Aorta (tissue), 5 donors: ENCODE results near the gene KIF26B. TPM values are rescaled to one million over a fixed set of nuclear protein-coding genes. Genes with fewer than 3 reads are reported as not detected.

Experiments
- ATAC-seq: fragments of 200-7000 bp; cut with Tn5 transposase; one replicate; pipeline ENCODE4 v1.9.1; 2022; ENCODE audit warnings: moderate library complexity; ENCODE audit not compliant: low FRiP score
- DNase-seq, 2 donors: peaks; one replicate each; pipeline ENCODE4 v3.0.0-alpha.2; 2020
- H3K27ac ChIP-seq, 2 donors: one replicate each; pipeline ENCODE4 v1.5.1; 2013; ENCODE audit warnings: low read length in 2 of 2, mild to moderate bottlenecking in 2 of 2, moderate library complexity in 2 of 2, control low read depth in 1 of 2, inconsistent platforms in 1 of 2, low read depth in 1 of 2
- H3K27me3 ChIP-seq, 2 donors: one replicate each; pipeline ENCODE4 v1.6.1; 2013; ENCODE audit warnings: control low read depth in 1 of 2, low read length in 1 of 2, mild to moderate bottlenecking in 1 of 2, moderate library complexity in 1 of 2; ENCODE audit not compliant: insufficient read depth in 2 of 2, control insufficient read depth in 1 of 2
- H3K36me3 ChIP-seq, 2 donors: one replicate each; pipeline ENCODE4 v1.6.1; 2013; ENCODE audit warnings: control low read depth in 1 of 2, low read length in 1 of 2, mild to moderate bottlenecking in 1 of 2; ENCODE audit not compliant: insufficient read depth in 2 of 2, control insufficient read depth in 1 of 2
- H3K4me1 ChIP-seq, 2 donors: one replicate each; pipeline ENCODE4 v1.6.1; 2013; ENCODE audit warnings: low read length in 2 of 2, control low read depth in 1 of 2, mild to moderate bottlenecking in 1 of 2, moderate library complexity in 1 of 2; ENCODE audit not compliant: insufficient read depth in 2 of 2, control insufficient read depth in 1 of 2
- H3K4me3 ChIP-seq, 2 donors: one replicate each; pipeline ENCODE4 v1.5.1; 2013; ENCODE audit warnings: low read length in 2 of 2, control low read depth in 1 of 2, mild to moderate bottlenecking in 1 of 2
- H3K9me3 ChIP-seq: one replicate; pipeline ENCODE4 v1.6.1; 2013; ENCODE audit warnings: mild to moderate bottlenecking, low read length; ENCODE audit not compliant: control insufficient read depth
- WGBS, 2 donors: extraction: QIAGEN DNeasy Blood & Tissue Kit; methylation state at CpG; one replicate each; pipeline ENCODE4 v1.1.7; 2013; 5-methylcytosine and 5-hydroxymethylcytosine counted together
- intact Hi-C, 2 donors: fragments of 100-400 bp; cut with DNase I; formaldehyde crosslinking; loops; one replicate each; pipeline versions ENCODE4 v1.14.2 to v1.15.0; 2022
- polyA plus RNA-seq, 2 donors: library from polyadenylated mRNA; stranded (reverse); fragments of 200-250 nt; gene quantifications; one replicate each; pipeline ENCODE4 v1.2.3, GENCODE V29; 2013
- total RNA-seq, 2 donors: library from RNA; stranded (reverse); fragmentation: NEBNext Ultra II Directional; extraction: Animal tissue kit (Norgen Biotek cat#: 25700); gene quantifications; one replicate each; pipeline ENCODE4 v1.2.1, GENCODE V29; 2021
- donor health status: healthy with polysubstance abuse.
- donor health status: Bipolar disorder and iron deficiency.
- donor health status: DM: no; HTN: no; CAD: no.
- donor health status: DM: no; HTN: no; CAD: no.
- donor health status: DM: yes; HTN: yes; CAD: no.

Gene KIF26B
- total and polyA plus RNA-seq, 4 donors: under 0.01 to 0.58 (median 0.30) TPM

GRCh38 chr1:245182028-245182427, 27.2 kb downstream of the KIF26B start:
- Histone ChIP-seq H3K27ac (no peak overlapping the region), H3K4me1 (no peaks in the 10 kb centered on the region), H3K9me3 (no peaks in the 10 kb centered on the region), H3K36me3 (no peaks in the 10 kb centered on the region), H3K27me3 (no peaks in the 10 kb centered on the region), H3K4me3 (no peak overlapping the region)
- ATAC-seq (no peak), DNase-seq (no peak)
- 51 to 77% methylated on average over 2 of the region's 2 CpGs for WGBS, 2 donors
- intact Hi-C loops: no loop called here

GRCh38 chr1:245183429-245183828, 28.6 kb downstream of the KIF26B start:
- DNase-seq: no peak

GRCh38 chr1:245184779-245185178, 30.0 kb downstream of the KIF26B start:
- ATAC-seq: no peak
- 54 to 66% methylated on average over 4 of the region's 4 CpGs for WGBS, 2 donors
- Histone ChIP-seq H3K9me3 (no peaks in the 10 kb centered on the region), H3K4me3 (no peak overlapping the region), H3K4me1 (no peaks in the 10 kb centered on the region), H3K36me3 (no peaks in the 10 kb centered on the region), H3K27ac (no peak overlapping the region), H3K27me3 (no peaks in the 10 kb centered on the region)
- intact Hi-C loops: no loop called here
- DNase-seq: no peak

More at GRCh38 chr1:245183429-245183828, 28.6 kb downstream of the KIF26B start:
- Histone ChIP-seq H3K27me3 (no peaks in the 10 kb centered on the region), H3K4me3 (no peak overlapping the region), H3K27ac (no peak overlapping the region), H3K9me3 (no peaks in the 10 kb centered on the region), H3K4me1 (no peaks in the 10 kb centered on the region), H3K36me3 (no peaks in the 10 kb centered on the region)
- no peak for ATAC-seq
- WGBS, 2 donors: 38 to 40% methylated on average over 3 of the region's 3 CpGs
- intact Hi-C loops: no loop called here

- DNase-seq (no peak), ATAC-seq (no peak)
- Histone ChIP-seq H3K4me3 (no peak overlapping the region), H3K27ac (no peak overlapping the region), H3K4me1 (no peaks in the 10 kb centered on the region), H3K36me3 (no peaks in the 10 kb centered on the region), H3K9me3 (no peaks in the 10 kb centered on the region), H3K27me3 (no peaks in the 10 kb centered on the region)
- WGBS, 2 donors: 74 to 79% methylated on average over 4 of the region's 4 CpGs
- intact Hi-C loops: no loop called here
Observed at GRCh38 chr1:245188403-245188802, 33.6 kb downstream of the KIF26B start.

GRCh38 chr1:245195398-245195797, 40.6 kb downstream of the KIF26B start:
- Histone ChIP-seq H3K36me3 (no peaks in the 10 kb centered on the region), H3K9me3 (no peaks in the 10 kb centered on the region), H3K4me1 (no peaks in the 10 kb centered on the region), H3K27me3 (peaks cover 0 to 1% of the 10 kb centered on the region in 2 donors), H3K4me3 (no peak overlapping the region), H3K27ac (no peak overlapping the region)
- 57 to 69% methylated on average over 9 of the region's 9 CpGs for WGBS, 2 donors
- DNase-seq (no peak), ATAC-seq (no peak)
- intact Hi-C loops: no loop called here

- WGBS, 2 donors: 73 to 79% methylated on average over 3 of the region's 3 CpGs
- no peaks in the 10 kb centered on the region for H3K36me3 ChIP-seq
- H3K4me3 ChIP-seq: no peak overlapping the region
- DNase-seq (no peak), ATAC-seq (no peak)
- no peaks in the 10 kb centered on the region for H3K4me1 ChIP-seq
- H3K27me3 ChIP-seq: peaks cover 0 to 1% of the 10 kb centered on the region in 2 donors
- H3K9me3 ChIP-seq: no peaks in the 10 kb centered on the region
- intact Hi-C loops: no loop called here
- H3K27ac ChIP-seq: no peak overlapping the region
Observed at GRCh38 chr1:245197121-245197520, 42.3 kb downstream of the KIF26B start.

- no peak overlapping the region for H3K27ac ChIP-seq
- 0 to 9% methylated on average over 1 of the region's 1 CpG for WGBS, 2 donors
- DNase-seq (no peak), ATAC-seq (no peak)
- H3K36me3 ChIP-seq: no peaks in the 10 kb centered on the region
- no peak overlapping the region for H3K4me3 ChIP-seq
- H3K4me1 ChIP-seq: no peaks in the 10 kb centered on the region
- H3K9me3 ChIP-seq: no peaks in the 10 kb centered on the region
- H3K27me3 ChIP-seq: peaks cover 0 to 1% of the 10 kb centered on the region in 2 donors
- intact Hi-C loops: no loop called here
Observed at GRCh38 chr1:245197911-245198379, 43.2 kb downstream of the KIF26B start.

GRCh38 chr1:245198748-245199516, 44.1 kb downstream of the KIF26B start:
- ATAC-seq (no peak), DNase-seq (no peak)
- 50 to 57% methylated on average over 12 of the region's 12 CpGs for WGBS, 2 donors
- no peaks in the 10 kb centered on the region for H3K36me3 ChIP-seq
- intact Hi-C loops: no loop called here
- H3K27me3 ChIP-seq: no peaks in the 10 kb centered on the region
- no peak overlapping the region for H3K27ac ChIP-seq
- H3K9me3 ChIP-seq: peaks cover under 1% of the 10 kb centered on the region
- H3K4me1 ChIP-seq: no peaks in the 10 kb centered on the region
- H3K4me3 ChIP-seq: no peak overlapping the region

GRCh38 chr1:245200146-245200545, 45.4 kb downstream of the KIF26B start:
- DNase-seq (no peak), ATAC-seq (no peak)
- WGBS, 2 donors: 66 to 76% methylated on average over 4 of the region's 4 CpGs
- no peaks in the 10 kb centered on the region for H3K36me3 ChIP-seq
- H3K9me3 ChIP-seq: peaks cover 2% of the 10 kb centered on the region
- no peaks in the 10 kb centered on the region for H3K27me3 ChIP-seq
- intact Hi-C loops: no loop called here
- no peak overlapping the region for H3K27ac ChIP-seq
- H3K4me1 ChIP-seq: no peaks in the 10 kb centered on the region
- H3K4me3 ChIP-seq: no peak overlapping the region
